DOHH2 (cell line): ENCODE measurements around the gene SLC38A11.
"Not testable (repeated sequence)": the region's sequence is repeated elsewhere in the genome, so short reads cannot be mapped to it uniquely, and the experiment has no call there.

Source experiments
- EZH2phosphoT487 ChIP-seq: fragments of 200-600 bp; sonication (generic); IDR thresholded peaks from 2 replicates; pipeline ENCODE4 v1.6.1; 2017; ENCODE audit warnings: borderline replicate concordance, mild to moderate bottlenecking, antibody characterized with exemption, low read length, moderate library complexity, mixed read lengths
- TF ChIP-seq, protein P1 (sequence below): fragments of 200-600 bp; sonication (generic); IDR thresholded peaks from one replicate; pipeline ENCODE4 v1.5.1; 2014; ENCODE audit warnings: antibody characterized with exemption, mild to moderate bottlenecking, low read depth, low read length; ENCODE audit not compliant: poor library complexity, severe bottlenecking

GRCh38 chr2:164988805-164989204, 33.5 kb upstream of the SLC38A11 start:
- TF ChIP-seq, protein P1, sequence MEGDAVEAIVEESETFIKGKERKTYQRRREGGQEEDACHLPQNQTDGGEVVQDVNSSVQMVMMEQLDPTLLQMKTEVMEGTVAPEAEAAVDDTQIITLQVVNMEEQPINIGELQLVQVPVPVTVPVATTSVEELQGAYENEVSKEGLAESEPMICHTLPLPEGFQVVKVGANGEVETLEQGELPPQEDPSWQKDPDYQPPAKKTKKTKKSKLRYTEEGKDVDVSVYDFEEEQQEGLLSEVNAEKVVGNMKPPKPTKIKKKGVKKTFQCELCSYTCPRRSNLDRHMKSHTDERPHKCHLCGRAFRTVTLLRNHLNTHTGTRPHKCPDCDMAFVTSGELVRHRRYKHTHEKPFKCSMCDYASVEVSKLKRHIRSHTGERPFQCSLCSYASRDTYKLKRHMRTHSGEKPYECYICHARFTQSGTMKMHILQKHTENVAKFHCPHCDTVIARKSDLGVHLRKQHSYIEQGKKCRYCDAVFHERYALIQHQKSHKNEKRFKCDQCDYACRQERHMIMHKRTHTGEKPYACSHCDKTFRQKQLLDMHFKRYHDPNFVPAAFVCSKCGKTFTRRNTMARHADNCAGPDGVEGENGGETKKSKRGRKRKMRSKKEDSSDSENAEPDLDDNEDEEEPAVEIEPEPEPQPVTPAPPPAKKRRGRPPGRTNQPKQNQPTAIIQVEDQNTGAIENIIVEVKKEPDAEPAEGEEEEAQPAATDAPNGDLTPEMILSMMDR: not testable (repeated sequence)
- not testable (repeated sequence) for TF ChIP-seq EZH2phosphoT487
